Caco-2 (cell line): ENCODE measurements around the gene IQSEC1. TPM values are rescaled to one million over a fixed set of nuclear protein-coding genes. Genes with fewer than 3 reads are reported as not detected.

Experiments used
- BruUV-seq: library from RNA; stranded (reverse); fragments of 400-500 nt; replicated peaks from 2 replicates; lab custom pipeline; 2021; lab: Mats Ljungman, UMichigan
- CTCF ChIA-PET: fragments of 300-600 bp; sonication (Branson Sonifier 250); formaldehyde crosslinking; loops from one replicate; lab custom pipeline; 2022; ENCODE audit warnings: antibody characterized with exemption; lab: Charles Lee
- POLR2A ChIA-PET: fragments of 300-600 bp; sonication (Branson Sonifier 250); formaldehyde crosslinking; loops from one replicate; lab custom pipeline; 2022; ENCODE audit warnings: antibody characterized with exemption; lab: Charles Lee
- DNase-seq, 2 experiments: peaks; one replicate each; pipeline versions ENCODE4 v3.0.0 to v3.0.0-alpha.2; 2020 to 2022
- H3K27me3 ChIP-seq: replicated peaks from 2 replicates; pipeline ENCODE4 v1.6.0; 2011; ENCODE audit warnings: low read length; ENCODE audit not compliant: control insufficient read depth, insufficient read depth
- H3K36me3 ChIP-seq: 2 replicates; pipeline ENCODE4 v1.5.1; 2011; ENCODE audit warnings: low read length; ENCODE audit not compliant: control insufficient read depth, insufficient read depth
- H3K4me1 ChIP-seq: fragments of 250-450 bp; sonication (Bioruptor Pico); 2 replicates; pipeline ENCODE4 v1.5.1; 2020; ENCODE audit warnings: mild to moderate bottlenecking
- H3K4me3 ChIP-seq: 2 replicates; pipeline ENCODE4 v1.5.1; 2011; ENCODE audit warnings: low read depth, mild to moderate bottlenecking, control low read depth, low read length
- H3K9me3 ChIP-seq: fragments of 250-450 bp; sonication (Bioruptor Pico); 2 replicates; pipeline ENCODE4 v1.5.1; 2020; ENCODE audit warnings: mild to moderate bottlenecking, moderate library complexity
- H3K27ac Mint-ChIP-seq: one replicate; pipeline ENCODE4 v1.8.0; 2022; ENCODE audit warnings: mixed read lengths; ENCODE audit not compliant: unreplicated experiment
- H3K27me3 Mint-ChIP-seq: one replicate; pipeline ENCODE4 v1.8.0; 2022; ENCODE audit warnings: mixed read lengths; ENCODE audit not compliant: insufficient read depth, unreplicated experiment
- H3K36me3 Mint-ChIP-seq: one replicate; pipeline ENCODE4 v1.8.0; 2022; ENCODE audit warnings: mild to moderate bottlenecking, mixed read lengths; ENCODE audit not compliant: insufficient read depth, unreplicated experiment
- H3K4me1 Mint-ChIP-seq: one replicate; pipeline ENCODE4 v1.8.0; 2022; ENCODE audit warnings: low read depth, mixed read lengths; ENCODE audit not compliant: unreplicated experiment
- H3K4me3 Mint-ChIP-seq: one replicate; pipeline ENCODE4 v1.8.0; 2022; ENCODE audit warnings: mild to moderate bottlenecking, moderate library complexity, mixed read lengths; ENCODE audit not compliant: unreplicated experiment
- H3K9me3 Mint-ChIP-seq: one replicate; pipeline ENCODE4 v1.8.0; 2022; ENCODE audit warnings: mixed read lengths; ENCODE audit not compliant: unreplicated experiment
- intact Hi-C: fragments of 100-400 bp; cut with micrococcal nuclease; formaldehyde crosslinking; loops from one replicate; pipeline ENCODE4 v1.10.0; 2022; ENCODE audit not compliant: unreplicated experiment
- total RNA-seq: library from RNA; stranded (reverse); gene quantifications from 2 replicates; pipeline ENCODE4 v1.2.3, GENCODE V29; 2022
- TF ChIP-seq, protein P1 (sequence below), 2 experiments: fragments of 200-600 bp in 1 of 2; IDR thresholded peaks; 1 replicate in 1 of 2; 2 replicates in 1 of 2; pipeline versions ENCODE4 v1.5.1 to v1.8.0; 2011 to 2022; ENCODE audit warnings: antibody characterized with exemption in 1 of 2, control low read depth in 1 of 2, inconsistent platforms in 1 of 2, low read depth in 1 of 2, low read length in 1 of 2, mild to moderate bottlenecking in 1 of 2, moderate library complexity in 1 of 2; ENCODE audit not compliant: insufficient read depth in 1 of 2, severe bottlenecking in 1 of 2, unreplicated experiment in 1 of 2

IQSEC1 gene
- total RNA-seq, 1 experiment from 2014 or later: 40.0 TPM

- H3K4me3 ChIP-seq: no peak overlapping the region
- H3K9me3 ChIP-seq: no peaks in the 10 kb centered on the region
- no TSS peak for BruUV-seq
- intact Hi-C loops: no loop called here
- no peaks in the 10 kb centered on the region for H3K27me3 ChIP-seq
- DNase-seq: no peak
- H3K4me1 ChIP-seq: no peaks in the 10 kb centered on the region
- no peaks in the 10 kb centered on the region for H3K36me3 ChIP-seq
- CTCF ChIA-PET: interaction anchor here (0.7 kb wide), 1 partner anchor 374 kb away, joined by 3 read pairs; no protein-coding TSS in a partner anchor
- Mint-ChIP-seq H3K4me1 (no peaks in the 10 kb centered on the region), H3K9me3 (no peaks in the 10 kb centered on the region), H3K36me3 (no peaks in the 10 kb centered on the region), H3K27me3 (peaks cover 3% of the 10 kb centered on the region), H3K4me3 (no peak overlapping the region), H3K27ac (no peak overlapping the region)
- POLR2A ChIA-PET: no interaction called here
- TF ChIP-seq, protein P1, sequence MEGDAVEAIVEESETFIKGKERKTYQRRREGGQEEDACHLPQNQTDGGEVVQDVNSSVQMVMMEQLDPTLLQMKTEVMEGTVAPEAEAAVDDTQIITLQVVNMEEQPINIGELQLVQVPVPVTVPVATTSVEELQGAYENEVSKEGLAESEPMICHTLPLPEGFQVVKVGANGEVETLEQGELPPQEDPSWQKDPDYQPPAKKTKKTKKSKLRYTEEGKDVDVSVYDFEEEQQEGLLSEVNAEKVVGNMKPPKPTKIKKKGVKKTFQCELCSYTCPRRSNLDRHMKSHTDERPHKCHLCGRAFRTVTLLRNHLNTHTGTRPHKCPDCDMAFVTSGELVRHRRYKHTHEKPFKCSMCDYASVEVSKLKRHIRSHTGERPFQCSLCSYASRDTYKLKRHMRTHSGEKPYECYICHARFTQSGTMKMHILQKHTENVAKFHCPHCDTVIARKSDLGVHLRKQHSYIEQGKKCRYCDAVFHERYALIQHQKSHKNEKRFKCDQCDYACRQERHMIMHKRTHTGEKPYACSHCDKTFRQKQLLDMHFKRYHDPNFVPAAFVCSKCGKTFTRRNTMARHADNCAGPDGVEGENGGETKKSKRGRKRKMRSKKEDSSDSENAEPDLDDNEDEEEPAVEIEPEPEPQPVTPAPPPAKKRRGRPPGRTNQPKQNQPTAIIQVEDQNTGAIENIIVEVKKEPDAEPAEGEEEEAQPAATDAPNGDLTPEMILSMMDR (IDR thresholded peaks at IDR 0.05; ENCODE audit: insufficient read depth in 1 of 2, low read depth in 1 of 2, low read length in 1 of 2, severe bottlenecking in 1 of 2, unreplicated experiment in 1 of 2): no peak
Observed at GRCh38 chr3:13054341-13055285, 18.6 kb downstream of the IQSEC1 start.

- Mint-ChIP-seq H3K9me3 (no peaks in the 10 kb centered on the region), H3K27me3 (no peaks in the 10 kb centered on the region), H3K27ac (no peak overlapping the region), H3K4me1 (no peaks in the 10 kb centered on the region), H3K4me3 (no peak overlapping the region), H3K36me3 (no peaks in the 10 kb centered on the region)
- Histone ChIP-seq H3K27me3 (no peaks in the 10 kb centered on the region), H3K36me3 (no peaks in the 10 kb centered on the region), H3K4me3 (no peak overlapping the region), H3K4me1 (no peaks in the 10 kb centered on the region), H3K9me3 (no peaks in the 10 kb centered on the region)
- ChIA-PET POLR2A (no interaction called here), CTCF (interaction anchor here (0.7 kb wide), 1 partner anchor 375 kb away, joined by 3 read pairs; no protein-coding TSS in a partner anchor)
- no peak for DNase-seq
- no TSS peak for BruUV-seq
- intact Hi-C loops: no loop called here
- TF ChIP-seq, protein P1 (IDR thresholded peaks at IDR 0.05; ENCODE audit: insufficient read depth in 1 of 2, low read depth in 1 of 2, low read length in 1 of 2, severe bottlenecking in 1 of 2, unreplicated experiment in 1 of 2): no peak
Observed at GRCh38 chr3:13053893-13054292, 19.3 kb downstream of the IQSEC1 start.

DNA sequence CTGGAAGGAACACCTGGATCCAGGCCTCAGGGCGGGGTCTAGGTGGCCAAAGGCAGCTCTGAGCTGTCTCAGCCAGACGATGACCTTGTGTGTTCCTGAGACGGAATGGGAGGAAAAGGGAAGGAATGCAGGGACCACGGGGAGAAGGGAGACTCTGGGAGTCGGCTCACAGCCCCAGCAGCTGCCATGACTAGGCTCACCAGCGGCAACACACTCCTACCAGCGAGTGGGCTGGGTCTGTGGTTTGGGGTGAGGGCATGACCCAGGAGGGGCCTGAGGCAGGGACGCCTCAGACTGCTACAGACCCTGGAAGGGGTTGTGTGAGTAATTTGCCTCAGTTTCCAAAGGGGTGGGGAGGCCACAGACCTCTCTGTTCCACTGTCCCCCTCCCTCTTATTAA lies 19.8 kb downstream of the IQSEC1 start:
- ChIA-PET POLR2A (no interaction called here), CTCF (no interaction called here)
- no peaks in the 10 kb centered on the region for H3K9me3 Mint-ChIP-seq
- Histone ChIP-seq H3K4me1 (no peaks in the 10 kb centered on the region), H3K36me3 (no peaks in the 10 kb centered on the region), H3K27me3 (no peaks in the 10 kb centered on the region), H3K9me3 (no peaks in the 10 kb centered on the region), H3K4me3 (no peak overlapping the region)
- no peak overlapping the region for H3K4me3 Mint-ChIP-seq
- H3K27me3 Mint-ChIP-seq: no peaks in the 10 kb centered on the region
- TF ChIP-seq, protein P1 (IDR thresholded peaks at IDR 0.05; ENCODE audit: insufficient read depth in 1 of 2, low read depth in 1 of 2, low read length in 1 of 2, severe bottlenecking in 1 of 2, unreplicated experiment in 1 of 2): no peak
- intact Hi-C loops: no loop called here
- BruUV-seq: no TSS peak
- no peaks in the 10 kb centered on the region for H3K36me3 Mint-ChIP-seq
- H3K27ac Mint-ChIP-seq: no peak overlapping the region
- DNase-seq: no peak
- H3K4me1 Mint-ChIP-seq: no peaks in the 10 kb centered on the region
